ENCODE data around the gene ADARB1. TPM values are rescaled to one million over a fixed set of nuclear protein-coding genes. Genes with fewer than 3 reads are reported as not detected.
A peak's percentile ranks its signal among the peaks of the same experiment; 100 is the strongest.

The ADARB1 gene
- total and polyA plus RNA-seq, 2 experiments from 2014 or later, result 4.8 to 14.8 TPM

- Histone ChIP-seq H4K20me1 (replicated peaks; ENCODE audit: insufficient read depth) (no peaks in the 10 kb centered on the region), H3K9me2 (ENCODE audit: insufficient read depth) (no peaks in the 10 kb centered on the region), H3K27ac (ENCODE audit: low read depth) (no peak overlapping the region), H3K4me1 (ENCODE audit: insufficient read depth) (peaks cover 20% of the 10 kb centered on the region), H3K4me2 (no peak overlapping the region), H3K36me3 (ENCODE audit: insufficient read depth) (no peaks in the 10 kb centered on the region), H3K27me3 (ENCODE audit: insufficient read depth) (no peaks in the 10 kb centered on the region), H3F3A (replicated peaks; ENCODE audit: low read depth) (no peaks in the 10 kb centered on the region), H2AFZ (peak overlapping the region; percentile 66; the same call in 1 of the 2 replicates), H3K4me3 (no peak overlapping the region), H3K79me2 (replicated peaks; ENCODE audit: insufficient read depth) (no peaks in the 10 kb centered on the region)
- Mint-ChIP-seq H3K36me3 (ENCODE audit: low read depth) (no peaks in the 10 kb centered on the region), H3K27ac (no peak overlapping the region), H3K4me3 (no peak overlapping the region), H3K4me1 (peaks cover 33% of the 10 kb centered on the region), H3K27me3 (ENCODE audit: insufficient read depth, low read depth, poor library complexity) (peaks cover 8% of the 10 kb centered on the region), H3K9me3 (no peaks in the 10 kb centered on the region)
- ATAC-seq (no peak), DNase-seq (ENCODE audit: low spot score) (no peak)
- TF ChIP-seq ZNF114 (CRISPR knock-in tag; IDR thresholded peaks at IDR 0.05), result no peak
- TF ChIP-seq REST (IDR thresholded peaks at IDR 0.05; ENCODE audit: unreplicated experiment), result no peak
- TF ChIP-seq EZH2 (IDR thresholded peaks at IDR 0.05; ENCODE audit: low read depth, unreplicated experiment), result no peak
- no peak for TF ChIP-seq ZNF331 (CRISPR knock-in tag; IDR thresholded peaks at IDR 0.05; ENCODE audit: low read depth)
- TF ChIP-seq CREB1 (CRISPR knock-in tag; IDR thresholded peaks at IDR 0.05; ENCODE audit: low read depth), result no peak
- TF ChIP-seq ZNF462 (CRISPR knock-in tag; IDR thresholded peaks at IDR 0.05), result no peak
- TF ChIP-seq CTCF (conservative IDR thresholded peaks at IDR 0.05; ENCODE audit: low read depth in 2 of 2), result no peak
- TF ChIP-seq STAT1 (IDR thresholded peaks at IDR 0.05; ENCODE audit: unreplicated experiment), result no peak
- no peak for TF ChIP-seq NANOG (IDR thresholded peaks at IDR 0.05; ENCODE audit: borderline replicate concordance)
Observed at GRCh38 chr21:45054927-45055612, 19.3 kb upstream of the ADARB1 start.
